Erythroblast (primary cell): ENCODE data around the gene DNAJA2.

Experiments used
- GATA1 ChIP-seq: IDR thresholded peaks from 2 replicates; pipeline ENCODE4 v1.6.1; 2011; ENCODE audit warnings: low read depth, mild to moderate bottlenecking, control low read depth, low read length, moderate library complexity
- POLR2A ChIP-seq: IDR thresholded peaks from 2 replicates; pipeline ENCODE4 v1.6.1; 2011; ENCODE audit warnings: mild to moderate bottlenecking, low read length

DNA sequence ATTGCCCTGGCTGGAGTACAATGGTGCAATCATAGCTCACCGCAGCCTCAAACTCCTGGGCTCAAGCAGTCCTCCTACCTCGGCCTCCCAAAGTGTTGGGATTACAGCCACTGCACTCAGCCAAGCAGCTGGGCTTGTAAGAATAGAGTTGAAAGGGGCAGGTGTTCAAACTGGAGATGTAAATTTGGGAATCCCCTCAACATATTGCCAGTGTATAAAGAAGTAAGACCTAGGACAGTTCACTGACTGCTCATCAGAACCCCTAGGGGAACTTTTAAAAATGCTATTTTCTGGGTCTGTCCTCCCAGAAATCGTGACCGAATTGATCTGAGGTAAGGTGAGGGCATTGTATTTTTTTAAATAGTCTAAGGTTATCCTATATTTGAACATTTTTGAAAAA lies 8.9 kb upstream of the DNAJA2 start:
- TF ChIP-seq POLR2A: no peak
- no peak for TF ChIP-seq GATA1
